Left renal pelvis (tissue), 4 donors: Measurements from ENCODE around the gene IGFBP6. TPM values are rescaled to one million over a fixed set of nuclear protein-coding genes. Genes with fewer than 3 reads are reported as not detected.
"Not testable (repeated sequence)": the region's sequence is repeated elsewhere in the genome, so short reads cannot be mapped to it uniquely, and the experiment has no call there.

Source experiments
- DNase-seq, 4 donors: peaks; one replicate each; pipeline ENCODE4 v3.0.0-alpha.2; 2013; ENCODE audit warnings: low read depth in 4 of 4, low spot score in 3 of 4
- polyA plus RNA-seq, 4 donors: library from polyadenylated mRNA; unstranded; fragments of 120-200 nt; gene quantifications; one replicate each; pipeline ENCODE4 v1.2.1, GENCODE V29; 2013; ENCODE audit not compliant: insufficient read length in 4 of 4

The IGFBP6 gene
- polyA plus RNA-seq, 4 donors, result 14.0 to 241 (median 19.8) TPM

- DNase-seq, result not testable (repeated sequence)
These were observed 2.5 kb upstream of the IGFBP6 start for GRCh38 chr12:53094796-53095595.

GRCh38 chr12:53095596-53095895 is 1.9 kb upstream of the IGFBP6 start:
- not testable (repeated sequence) for DNase-seq

- no peak for DNase-seq
These were observed 1.3 kb upstream of the IGFBP6 start for GRCh38 chr12:53096089-53096741.

GRCh38 chr12:53096759-53097158 is 708 bp upstream of the IGFBP6 start:
- DNase-seq, result no peak

GRCh38 chr12:53097207-53097563 is 282 bp upstream of the IGFBP6 start:
- DNase-seq, result no peak

GRCh38 chr12:53098354-53098981 is 1.0 kb downstream of the IGFBP6 start:
- DNase-seq, result no peak

- DNase-seq, result peak in 3 of 4 donors; percentile 67 to 73 (median 73)
These were observed 1.8 kb downstream of the IGFBP6 start for GRCh38 chr12:53099071-53099882.

- DNase-seq, result no peak
These were observed 3.1 kb downstream of the IGFBP6 start for GRCh38 chr12:53100466-53101151.

GRCh38 chr12:53101266-53101665 is 3.8 kb downstream of the IGFBP6 start:
- DNase-seq, result no peak

GRCh38 chr12:53101931-53102781 is 4.7 kb downstream of the IGFBP6 start:
- DNase-seq, result no peak

- DNase-seq, result no peak
These were observed 5.7 kb downstream of the IGFBP6 start, which contains the start of gene SOAT2 for GRCh38 chr12:53102883-53103807. SOAT2 (plus strand) TSS chr12:53103486; CDS start chr12:53103578, 92 bp downstream.

GRCh38 chr12:53103860-53104305 is 6.4 kb downstream of the IGFBP6 start:
- DNase-seq, result no peak

- DNase-seq, result no peak
These were observed 7.8 kb downstream of the IGFBP6 start for GRCh38 chr12:53105256-53105655.

- no peak for DNase-seq
These were observed 8.4 kb downstream of the IGFBP6 start for GRCh38 chr12:53105712-53106439.

- no peak for DNase-seq
These were observed 9.7 kb downstream of the IGFBP6 start for GRCh38 chr12:53107122-53107521.

GRCh38 chr12:53112431-53112830 is 15.0 kb downstream of the IGFBP6 start:
- not testable (repeated sequence) for DNase-seq

GRCh38 chr12:53113136-53113705 is 15.8 kb downstream of the IGFBP6 start:
- DNase-seq, result no peak
